Stimulated activated CD4-positive, alpha-beta T cell treated with anti-CD3 and anti-CD28 coated beads, Interleukin-2, amount 100 ng/mL, for 48 hours (primary cell): ENCODE results near the gene PIGN.
"Not testable (repeated sequence)": the region's sequence is repeated elsewhere in the genome, so short reads cannot be mapped to it uniquely, and the experiment has no call there.

Experiments used
- DNase-seq, 2 donors: peaks; one replicate each; pipeline ENCODE4 v3.0.0-alpha.2; 2020

PIGN gene

GRCh38 chr18:62182220-62182619 is 4.6 kb downstream of the PIGN start:
- DNase-seq, result no peak

GRCh38 chr18:62179213-62179612 is 7.6 kb downstream of the PIGN start:
- DNase-seq, result no peak

GRCh38 chr18:62177271-62177670 is 9.6 kb downstream of the PIGN start:
- no peak for DNase-seq

- DNase-seq, result no peak
Measured at GRCh38 chr18:62175521-62175920, 11.3 kb downstream of the PIGN start.

GRCh38 chr18:62172298-62172697 is 14.6 kb downstream of the PIGN start:
- DNase-seq, result no peak

- no peak for DNase-seq
Measured at GRCh38 chr18:62170857-62171256, 16.0 kb downstream of the PIGN start.

GRCh38 chr18:62166524-62166923 is 20.3 kb downstream of the PIGN start:
- not testable (repeated sequence) for DNase-seq

- DNase-seq, result no peak
Measured at GRCh38 chr18:62165583-62165982, 21.3 kb downstream of the PIGN start.

- DNase-seq, result no peak
Measured at GRCh38 chr18:62164855-62165487, 21.9 kb downstream of the PIGN start.

GRCh38 chr18:62164310-62164709 is 22.5 kb downstream of the PIGN start:
- DNase-seq, result no peak

GRCh38 chr18:62157843-62158242 is 29.0 kb downstream of the PIGN start:
- no peak for DNase-seq

GRCh38 chr18:62152844-62153243 is 34.0 kb downstream of the PIGN start:
- DNase-seq, result no peak

GRCh38 chr18:62151068-62151771 is 35.6 kb downstream of the PIGN start:
- no peak for DNase-seq

- no peak for DNase-seq
Measured at GRCh38 chr18:62144338-62144737, 42.5 kb downstream of the PIGN start.

- DNase-seq, result no peak
Measured at GRCh38 chr18:62140259-62140658, 46.6 kb downstream of the PIGN start.

GRCh38 chr18:62138461-62139235 is 48.2 kb downstream of the PIGN start:
- no peak for DNase-seq

- peak; percentile 56 for DNase-seq
Measured at GRCh38 chr18:62131301-62131909, 55.5 kb downstream of the PIGN start.

- DNase-seq, result no peak
Measured at GRCh38 chr18:62128157-62128556, 58.7 kb downstream of the PIGN start.

GRCh38 chr18:62126737-62127136 is 60.1 kb downstream of the PIGN start:
- no peak for DNase-seq

GRCh38 chr18:62125702-62126101 is 61.2 kb downstream of the PIGN start:
- no peak for DNase-seq

- no peak for DNase-seq
Measured at GRCh38 chr18:62122330-62122729, 64.5 kb downstream of the PIGN start.

GRCh38 chr18:62119884-62120283 is 67.0 kb downstream of the PIGN start:
- DNase-seq, result no peak

GRCh38 chr18:62118328-62118727 is 68.5 kb downstream of the PIGN start:
- no peak for DNase-seq

- no peak for DNase-seq
Measured at GRCh38 chr18:62109676-62110075, 77.2 kb downstream of the PIGN start.
